Right lobe of liver (tissue), 4 donors: ENCODE measurements around the gene NFKBIZ.

Experiments
- CTCF ChIP-seq, 4 donors: fragments of 200-600 bp in 3 of 4; fragments of 450-650 bp in 1 of 4; IDR thresholded peaks; one replicate each; pipeline versions ENCODE4 v1.5.1 to v1.8.0; 2016 to 2022; ENCODE audit warnings: antibody characterized with exemption in 4 of 4, mild to moderate bottlenecking in 2 of 4
- POLR2A ChIP-seq: fragments of 450-650 bp; IDR thresholded peaks from one replicate; pipeline ENCODE4 v1.6.1; 2017; ENCODE audit warnings: antibody characterized with exemption, mild to moderate bottlenecking
- donor health status: DM: no; HTN: no; CAD: no.
- donor health status: DM: no; HTN: no; CAD: no.
- donor health status: DM: no; HTN: yes; CAD: no.

- TF ChIP-seq POLR2A (no peak), CTCF (IDR thresholded peaks at IDR 0.05) (no peak)
These were observed 41.4 kb downstream of the NFKBIZ start for GRCh38 chr3:101890716-101891115.
